MM.1S (cell line): ENCODE data around the gene PLVAP.

Experiments
- DNase-seq: peaks from one replicate; pipeline ENCODE4 v3.0.0-alpha.2; 2015
- H2AFZ ChIP-seq: fragments of 300-600 bp; sonication (generic); 2 replicates; pipeline ENCODE4 v1.6.0; 2016; ENCODE audit warnings: antibody characterized with exemption, low read length
- H3F3A ChIP-seq: fragments of 300-600 bp; sonication (generic); 2 replicates; pipeline ENCODE4 v1.6.1; 2016; ENCODE audit warnings: mild to moderate bottlenecking, antibody characterized with exemption, low read length, moderate library complexity, mixed read lengths; ENCODE audit not compliant: insufficient read depth
- H3K27ac ChIP-seq: fragments of 300-600 bp; sonication (generic); 2 replicates; pipeline ENCODE4 v1.5.1; 2016; ENCODE audit warnings: mild to moderate bottlenecking, low read length
- H3K27me3 ChIP-seq: fragments of 300-600 bp; sonication (generic); replicated peaks from 2 replicates; pipeline ENCODE4 v1.6.0; 2016; ENCODE audit warnings: low read length; ENCODE audit not compliant: insufficient read depth
- H3K36me3 ChIP-seq: fragments of 300-600 bp; sonication (generic); replicated peaks from 2 replicates; pipeline ENCODE4 v1.6.1; 2016; ENCODE audit warnings: mild to moderate bottlenecking, low read length, mixed read lengths; ENCODE audit not compliant: insufficient read depth
- H3K4me1 ChIP-seq: fragments of 300-600 bp; sonication (generic); 2 replicates; pipeline ENCODE4 v1.6.1; 2016; ENCODE audit warnings: low read length, mixed read lengths
- H3K4me2 ChIP-seq: fragments of 300-600 bp; sonication (generic); 2 replicates; pipeline ENCODE4 v1.6.0; 2016; ENCODE audit warnings: low read depth, low read length
- H3K4me3 ChIP-seq: fragments of 300-600 bp; sonication (generic); 2 replicates; pipeline ENCODE4 v1.5.1; 2016; ENCODE audit warnings: low read length, mixed read lengths
- H3K79me2 ChIP-seq: fragments of 300-600 bp; sonication (generic); 2 replicates; pipeline ENCODE4 v1.6.1; 2016; ENCODE audit warnings: mixed run types, low read length, mixed read lengths
- H3K9ac ChIP-seq: fragments of 300-600 bp; sonication (generic); 2 replicates; pipeline ENCODE4 v1.6.1; 2016; ENCODE audit warnings: low read length, mixed read lengths
- H3K9me2 ChIP-seq: fragments of 300-600 bp; sonication (generic); replicated peaks from 2 replicates; pipeline ENCODE4 v1.6.1; 2016; ENCODE audit warnings: mild to moderate bottlenecking, low read length, mixed read lengths; ENCODE audit not compliant: insufficient read depth
- H3K9me3 ChIP-seq: fragments of 300-600 bp; sonication (generic); replicated peaks from 2 replicates; pipeline ENCODE4 v1.6.1; 2016; ENCODE audit warnings: mild to moderate bottlenecking, low read length, mixed read lengths; ENCODE audit not compliant: insufficient read depth
- H4K20me1 ChIP-seq: fragments of 300-600 bp; sonication (generic); 2 replicates; pipeline ENCODE4 v1.6.1; 2016; ENCODE audit warnings: mild to moderate bottlenecking, low read length, moderate library complexity, mixed read lengths; ENCODE audit not compliant: insufficient read depth
- CTCF ChIP-seq: fragments of 300-600 bp; sonication (generic); IDR thresholded peaks from 2 replicates; pipeline ENCODE4 v1.5.1; 2016; ENCODE audit warnings: antibody characterized with exemption, low read length, mixed read lengths
- EZH2 ChIP-seq: fragments of 300-600 bp; sonication (generic); optimal IDR thresholded peaks from 2 replicates; pipeline ENCODE3; 2017; ENCODE audit warnings: low read depth, mild to moderate bottlenecking, antibody characterized with exemption, low read length, mixed read lengths
- EZH2phosphoT487 ChIP-seq: fragments of 300-600 bp; sonication (generic); IDR thresholded peaks from 2 replicates; pipeline ENCODE4 v1.6.1; 2018; ENCODE audit warnings: antibody characterized with exemption, low read length

The PLVAP gene

GRCh38 chr19:17390665-17391370, 13.7 kb upstream of the PLVAP start:
- Histone ChIP-seq H3K9me2 (no peaks in the 10 kb centered on the region), H3K4me3 (peak overlapping the region; percentile 72), H3K36me3 (no peaks in the 10 kb centered on the region), H3K27ac (no peak overlapping the region), H3K4me2 (peak overlapping the region; percentile 95), H4K20me1 (no peaks in the 10 kb centered on the region), H3F3A (peaks cover 28% of the 10 kb centered on the region), H2AFZ (peak overlapping the region; percentile 94), H3K9me3 (no peaks in the 10 kb centered on the region), H3K9ac (peak overlapping the region; percentile 23; the same call in 1 of the 2 replicates), H3K79me2 (no peaks in the 10 kb centered on the region), H3K27me3 (peaks cover 17% of the 10 kb centered on the region), H3K4me1 (peaks cover 7% of the 10 kb centered on the region; the same call in 1 of the 2 replicates)
- TF ChIP-seq CTCF: peak; percentile 76
- TF ChIP-seq EZH2: no peak
- TF ChIP-seq EZH2phosphoT487: no peak
- DNase-seq: peak; percentile 90

- Histone ChIP-seq H3K27ac (no peak overlapping the region), H3K27me3 (peaks cover 17% of the 10 kb centered on the region), H3K9ac (no peak overlapping the region; the same call in 1 of the 2 replicates), H3K79me2 (no peaks in the 10 kb centered on the region), H3F3A (peaks cover 28% of the 10 kb centered on the region), H3K4me2 (peak overlapping the region; percentile 95), H4K20me1 (no peaks in the 10 kb centered on the region), H2AFZ (peak overlapping the region; percentile 94), H3K4me1 (peaks cover 7% of the 10 kb centered on the region; the same call in 1 of the 2 replicates), H3K36me3 (no peaks in the 10 kb centered on the region), H3K4me3 (peak overlapping the region; percentile 72), H3K9me3 (no peaks in the 10 kb centered on the region), H3K9me2 (no peaks in the 10 kb centered on the region)
- TF ChIP-seq EZH2phosphoT487: no peak
- no peak for TF ChIP-seq CTCF
- TF ChIP-seq EZH2: no peak
- DNase-seq: no peak
Observed at GRCh38 chr19:17389957-17390664, 13.0 kb upstream of the PLVAP start.

- no peak for TF ChIP-seq CTCF
- no peak for TF ChIP-seq EZH2
- TF ChIP-seq EZH2phosphoT487: no peak
- Histone ChIP-seq H3K79me2 (no peaks in the 10 kb centered on the region), H3K27me3 (peaks cover 17% of the 10 kb centered on the region), H3K27ac (no peak overlapping the region), H4K20me1 (no peaks in the 10 kb centered on the region), H3K9ac (no peak overlapping the region), H3K4me2 (no peak overlapping the region), H3F3A (peaks cover 27% of the 10 kb centered on the region), H3K9me3 (no peaks in the 10 kb centered on the region), H3K4me3 (no peak overlapping the region), H2AFZ (no peak overlapping the region), H3K36me3 (no peaks in the 10 kb centered on the region), H3K9me2 (no peaks in the 10 kb centered on the region), H3K4me1 (peaks cover 7% of the 10 kb centered on the region; the same call in 1 of the 2 replicates)
- no peak for DNase-seq
Observed at GRCh38 chr19:17389288-17389687, 12.1 kb upstream of the PLVAP start.
